ENCODE measurements around the gene GOLM1. TPM values are rescaled to one million over a fixed set of nuclear protein-coding genes. Genes with fewer than 3 reads are reported as not detected.

GOLM1 gene
- total and polyA plus RNA-seq, 2 of the 13 experiments (the other 11 are each of a cell fraction or from before 2014, with no cell fraction given) = 0.20 to 0.30 TPM

DNA sequence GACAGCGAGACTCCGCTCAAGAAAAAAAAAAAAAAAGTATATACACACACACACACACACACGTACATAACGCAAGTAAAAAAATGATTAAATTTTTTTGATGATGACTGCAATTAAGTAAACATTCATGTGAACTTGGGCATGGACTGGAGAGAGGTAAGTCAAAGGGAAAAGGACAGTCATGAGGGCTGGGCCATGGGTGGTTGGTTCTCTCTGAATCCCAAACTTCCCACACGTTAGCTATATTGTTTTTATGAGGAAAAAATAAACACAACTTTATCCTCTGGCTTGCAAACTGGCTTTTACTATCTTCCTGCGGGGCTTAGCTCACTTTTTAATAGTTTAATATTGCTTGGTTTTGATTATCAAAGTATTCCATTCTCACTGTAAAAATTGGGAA lies 53.7 kb downstream of the GOLM1 start (continued):
- TF ChIP-seq ZUFSP (CRISPR knock-in tag; IDR thresholded peaks at IDR 0.05; ENCODE audit: borderline replicate concordance) (no peak), LRRFIP1 (CRISPR knock-in tag; conservative IDR thresholded peaks at IDR 0.05) (no peak), ZNF879 (CRISPR knock-in tag; IDR thresholded peaks at IDR 0.05) (no peak), ZNF615 (CRISPR knock-in tag; IDR thresholded peaks at IDR 0.05; ENCODE audit: borderline replicate concordance) (no peak), ZNF749 (CRISPR knock-in tag; IDR thresholded peaks at IDR 0.05; ENCODE audit: borderline replicate concordance) (no peak), ARNTL (CRISPR knock-in tag; IDR thresholded peaks at IDR 0.05) (no peak), SRF (IDR thresholded peaks at IDR 0.05; ENCODE audit: low read depth, low read length) (no peak)

DNA sequence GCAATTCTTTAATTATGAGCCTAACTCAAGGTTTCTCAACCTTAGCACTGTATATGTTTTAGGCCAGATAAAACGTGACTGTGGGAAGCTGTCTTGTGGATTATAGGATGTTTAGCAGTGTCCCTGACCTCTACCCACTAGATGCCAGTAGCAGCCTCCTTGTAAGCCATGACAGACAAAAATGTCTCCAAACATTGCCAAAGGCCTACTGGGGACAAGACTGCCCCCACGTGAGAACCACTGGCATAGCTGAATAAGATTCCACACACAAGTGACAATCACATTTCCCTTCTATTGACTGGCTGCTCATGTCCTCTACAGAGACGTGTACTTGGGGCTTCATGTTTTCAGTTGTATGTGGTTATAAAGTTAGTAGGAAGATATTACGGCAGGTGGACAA lies 55.4 kb downstream of the GOLM1 start:
- CTCF ChIA-PET (ENCODE audit: low intra/inter-chr PET ratio, low total read pairs) = no interaction called here
- BruUV-seq (replicated peaks) = no TSS peak
- Histone ChIP-seq H3K4me2 (ENCODE audit: low read depth, low read length) (no peak overlapping the region), H4K20me1 (ENCODE audit: insufficient read depth, low read length) (no peaks in the 10 kb centered on the region), H3K4me1 (ENCODE audit: insufficient read depth, low read length) (no peaks in the 10 kb centered on the region), H3K27ac (ENCODE audit: extremely low read length, insufficient read depth, low read length) (no peak overlapping the region), H3K36me3 (replicated peaks in 1 of 2; ENCODE audit: control insufficient read depth in 1 of 2, insufficient read depth in 2 of 2, low read length in 2 of 2) (no peaks in the 10 kb centered on the region), H3K27me3 (ENCODE audit: control insufficient read depth in 1 of 2, insufficient read depth in 2 of 2, low read length in 2 of 2) (no peaks in the 10 kb centered on the region; a peak in 1 of 5 replicates), H3K4me3 (replicated peaks in 1 of 3; ENCODE audit: insufficient read depth in 1 of 3, low read depth in 2 of 3, low read length in 3 of 3) (no peak overlapping the region), H3K79me2 (ENCODE audit: insufficient read depth, low read length) (no peaks in the 10 kb centered on the region), H3K9ac (ENCODE audit: insufficient read depth, low read depth, low read length) (no peak overlapping the region), H2AFZ (ENCODE audit: low read length) (no peak overlapping the region), H3K9me3 (ENCODE audit: low read length) (no peaks in the 10 kb centered on the region)
- 39% methylated on average over 4 of the region's 4 CpGs for WGBS (ENCODE audit: low lambda C conversion rate)
- POLR2A ChIA-PET = no interaction called here
- ATAC-seq (peak; percentile 43), DNase-seq (ENCODE audit: low spot score) (peak; percentile 16), FAIRE-seq (peak; percentile 37)
- intact Hi-C loops (cut with micrococcal nuclease; ENCODE audit: unreplicated experiment) = no loop called here
- TF ChIP-seq SIX1 (CRISPR knock-in tag; IDR thresholded peaks at IDR 0.05; ENCODE audit: borderline replicate concordance) (no peak), ZFP36L1 (CRISPR knock-in tag; IDR thresholded peaks at IDR 0.05) (no peak), TCF7L2 (IDR thresholded peaks at IDR 0.05; ENCODE audit: low read depth, low read length) (no peak), CTCF (CRISPR knock-in tag; IDR thresholded peaks at IDR 0.05) (peak; percentile 53), ZNF839 (CRISPR knock-in tag; IDR thresholded peaks at IDR 0.05; ENCODE audit: borderline replicate concordance) (no peak), ZNF766 (CRISPR knock-in tag; IDR thresholded peaks at IDR 0.05; ENCODE audit: borderline replicate concordance) (no peak), MAFG (CRISPR knock-in tag; IDR thresholded peaks at IDR 0.05) (no peak), ZFP41 (CRISPR knock-in tag; IDR thresholded peaks at IDR 0.05; ENCODE audit: borderline replicate concordance) (no peak), STAG1 (CRISPR knock-in tag; IDR thresholded peaks at IDR 0.05) (peak; percentile 34), ZNF224 (CRISPR knock-in tag; IDR thresholded peaks at IDR 0.05) (no peak), PAX8 (CRISPR knock-in tag; IDR thresholded peaks at IDR 0.05; ENCODE audit: borderline replicate concordance) (no peak), ZNF790 (CRISPR knock-in tag; IDR thresholded peaks at IDR 0.05; ENCODE audit: borderline replicate concordance) (no peak), ZNF562 (CRISPR knock-in tag; IDR thresholded peaks at IDR 0.05; ENCODE audit: borderline replicate concordance) (no peak)
- in situ Hi-C loops (cut with HindIII; ENCODE audit: extremely low pct_ligation_motif_present, low pct_unique_long_range_greater_than_20kb) = no loop called here
